Neural progenitor cell (in vitro differentiated cells): ENCODE data around the gene SYTL4. TPM values are rescaled to one million over a fixed set of nuclear protein-coding genes. Genes with fewer than 3 reads are reported as not detected.
"Not testable (repeated sequence)": the region's sequence is repeated elsewhere in the genome, so short reads cannot be mapped to it uniquely, and the experiment has no call there.

ENCODE experiments used
- DNase-seq: peaks from one replicate; pipeline ENCODE4 v3.0.0-alpha.2; 2016; ENCODE audit warnings: low spot score
- H2AFZ ChIP-seq: fragments of 200-600 bp; sonication (generic); replicated peaks from 2 replicates; pipeline ENCODE4 v1.6.1; 2016; ENCODE audit warnings: antibody characterized with exemption
- H3F3A ChIP-seq: fragments of 200-600 bp; sonication (generic); 2 replicates; pipeline ENCODE4 v1.6.1; 2016; ENCODE audit warnings: antibody characterized with exemption, low read depth
- H3K27ac ChIP-seq: fragments of 200-600 bp; sonication (generic); 2 replicates; pipeline ENCODE4 v1.5.1; 2016; ENCODE audit warnings: mild to moderate bottlenecking
- H3K27me3 ChIP-seq: fragments of 200-600 bp; sonication (generic); 2 replicates; pipeline ENCODE4 v1.6.1; 2016; ENCODE audit warnings: mild to moderate bottlenecking, moderate library complexity
- H3K36me3 ChIP-seq: fragments of 200-600 bp; sonication (generic); 2 replicates; pipeline ENCODE4 v1.5.1; 2016
- H3K4me1 ChIP-seq: fragments of 200-600 bp; sonication (generic); 2 replicates; pipeline ENCODE4 v1.6.1; 2016; ENCODE audit warnings: mixed run types
- H3K4me2 ChIP-seq: fragments of 200-600 bp; sonication (generic); 2 replicates; pipeline ENCODE4 v1.6.1; 2016
- H3K4me3 ChIP-seq: fragments of 200-600 bp; sonication (generic); 2 replicates; pipeline ENCODE4 v1.5.1; 2016
- H3K79me2 ChIP-seq: fragments of 200-600 bp; sonication (generic); 2 replicates; pipeline ENCODE4 v1.6.1; 2016; ENCODE audit warnings: low read depth
- H3K9ac ChIP-seq: fragments of 200-600 bp; sonication (generic); 2 replicates; pipeline ENCODE4 v1.6.1; 2016
- H3K9me3 ChIP-seq: fragments of 200-600 bp; sonication (generic); 2 replicates; pipeline ENCODE4 v1.5.1; 2016; ENCODE audit warnings: low read depth
- H4K20me1 ChIP-seq: fragments of 200-600 bp; sonication (generic); 2 replicates; pipeline ENCODE4 v1.6.1; 2016; ENCODE audit warnings: low read depth
- H3K27ac Mint-ChIP-seq: 3 replicates; pipeline ENCODE4 v1.8.0; 2021; ENCODE audit warnings: mixed read lengths
- H3K27me3 Mint-ChIP-seq: 2 replicates; pipeline ENCODE4 v1.8.0; 2022; ENCODE audit warnings: low read depth, mild to moderate bottlenecking, inconsistent platforms, moderate library complexity, mixed read lengths; ENCODE audit not compliant: insufficient read depth
- H3K36me3 Mint-ChIP-seq: 3 replicates; pipeline ENCODE4 v1.8.0; 2021; ENCODE audit warnings: mixed read lengths
- H3K4me1 Mint-ChIP-seq: 3 replicates; pipeline ENCODE4 v1.8.0; 2021; ENCODE audit warnings: mixed read lengths
- H3K4me3 Mint-ChIP-seq: 3 replicates; pipeline ENCODE4 v1.8.0; 2021; ENCODE audit warnings: mild to moderate bottlenecking, moderate library complexity, mixed read lengths
- H3K9me3 Mint-ChIP-seq: 3 replicates; pipeline ENCODE4 v1.8.0; 2020; ENCODE audit warnings: mixed read lengths
- CTCF ChIP-seq: fragments of 200-600 bp; sonication (generic); IDR thresholded peaks from 2 replicates; pipeline ENCODE4 v1.5.1; 2017; ENCODE audit warnings: antibody characterized with exemption, mild to moderate bottlenecking
- EZH2 ChIP-seq: fragments of 200-600 bp; sonication (generic); IDR thresholded peaks from 2 replicates; pipeline ENCODE4 v1.6.1; 2017; ENCODE audit warnings: antibody characterized with exemption, mild to moderate bottlenecking, moderate library complexity
- EZH2phosphoT487 ChIP-seq: fragments of 200-600 bp; sonication (generic); IDR thresholded peaks from 2 replicates; pipeline ENCODE4 v1.6.1; 2017; ENCODE audit warnings: antibody characterized with exemption
- total RNA-seq: library from RNA; depleted of rRNA; stranded (reverse); fragments of >200 nt; gene quantifications from 2 replicates; pipeline ENCODE4 v1.2.3, GENCODE V29; 2015; ENCODE audit warnings: low replicate concordance

The SYTL4 gene
- total RNA-seq, 1 donor from 2014 or later = 0.39 TPM

- no peaks in the 10 kb centered on the region for H3K79me2 ChIP-seq
- peaks cover 3% of the 10 kb centered on the region for H3K27me3 Mint-ChIP-seq
- H3K27ac Mint-ChIP-seq = peak overlapping the region; percentile 8
- H3K4me1 Mint-ChIP-seq = peaks cover 16% of the 10 kb centered on the region
- H3F3A ChIP-seq = no peaks in the 10 kb centered on the region
- no peaks in the 10 kb centered on the region for H3K9me3 Mint-ChIP-seq
- TF ChIP-seq EZH2 (no peak), CTCF (no peak), EZH2phosphoT487 (no peak)
- DNase-seq = peak; percentile 7
- H3K4me1 ChIP-seq = peaks cover 4% of the 10 kb centered on the region
- H3K4me3 ChIP-seq = no peak overlapping the region
- H4K20me1 ChIP-seq = no peaks in the 10 kb centered on the region
- H3K27ac ChIP-seq = no peak overlapping the region
- no peak overlapping the region for H3K4me3 Mint-ChIP-seq
- H2AFZ ChIP-seq = no peak overlapping the region
- no peak overlapping the region for H3K9ac ChIP-seq
- H3K36me3 Mint-ChIP-seq = no peaks in the 10 kb centered on the region
- peak overlapping the region; percentile 2 for H3K4me2 ChIP-seq
- H3K9me3 ChIP-seq = no peaks in the 10 kb centered on the region
- no peaks in the 10 kb centered on the region for H3K27me3 ChIP-seq
- no peaks in the 10 kb centered on the region for H3K36me3 ChIP-seq
These were observed 14.1 kb upstream of the SYTL4 start for GRCh38 chrX:100745806-100746537.

- Mint-ChIP-seq H3K4me3 (no peak overlapping the region), H3K4me1 (peaks cover 16% of the 10 kb centered on the region), H3K27ac (no peak overlapping the region), H3K27me3 (peaks cover 3% of the 10 kb centered on the region), H3K9me3 (no peaks in the 10 kb centered on the region), H3K36me3 (no peaks in the 10 kb centered on the region)
- Histone ChIP-seq H2AFZ (no peak overlapping the region), H3F3A (no peaks in the 10 kb centered on the region), H3K4me2 (no peak overlapping the region), H3K9me3 (no peaks in the 10 kb centered on the region), H3K27ac (no peak overlapping the region), H3K4me3 (no peak overlapping the region), H3K27me3 (no peaks in the 10 kb centered on the region), H3K79me2 (no peaks in the 10 kb centered on the region), H4K20me1 (no peaks in the 10 kb centered on the region), H3K36me3 (no peaks in the 10 kb centered on the region), H3K9ac (no peak overlapping the region), H3K4me1 (peaks cover 4% of the 10 kb centered on the region)
- DNase-seq = no peak
- no peak for TF ChIP-seq EZH2
- TF ChIP-seq CTCF = no peak
- TF ChIP-seq EZH2phosphoT487 = no peak
These were observed 13.3 kb upstream of the SYTL4 start for GRCh38 chrX:100745205-100745604.

- H3K4me2 ChIP-seq = no peak overlapping the region
- Mint-ChIP-seq H3K4me1 (peaks cover 16% of the 10 kb centered on the region), H3K4me3 (no peak overlapping the region), H3K9me3 (no peaks in the 10 kb centered on the region), H3K27ac (no peak overlapping the region), H3K27me3 (no peaks in the 10 kb centered on the region), H3K36me3 (no peaks in the 10 kb centered on the region)
- no peaks in the 10 kb centered on the region for H3K36me3 ChIP-seq
- no peaks in the 10 kb centered on the region for H3K9me3 ChIP-seq
- no peak overlapping the region for H3K4me3 ChIP-seq
- H3K9ac ChIP-seq = no peak overlapping the region
- no peaks in the 10 kb centered on the region for H3K79me2 ChIP-seq
- H2AFZ ChIP-seq = no peak overlapping the region
- peaks cover 7% of the 10 kb centered on the region for H3K27me3 ChIP-seq
- H4K20me1 ChIP-seq = no peaks in the 10 kb centered on the region
- no peak overlapping the region for H3K27ac ChIP-seq
- no peak for DNase-seq
- peaks cover 4% of the 10 kb centered on the region for H3K4me1 ChIP-seq
- TF ChIP-seq EZH2 = no peak
- no peak for TF ChIP-seq EZH2phosphoT487
- no peak for TF ChIP-seq CTCF
- no peaks in the 10 kb centered on the region for H3F3A ChIP-seq
These were observed 11.2 kb upstream of the SYTL4 start for GRCh38 chrX:100743009-100743607.

- not testable (repeated sequence) for H3K36me3 ChIP-seq, H3K27ac Mint-ChIP-seq, H2AFZ ChIP-seq, H3K27me3 Mint-ChIP-seq, H3K9me3 ChIP-seq, H3K4me2 ChIP-seq, H3K9ac ChIP-seq, H3K4me3 ChIP-seq, H3K36me3 Mint-ChIP-seq, H3K4me1 ChIP-seq, H3K79me2 ChIP-seq, H4K20me1 ChIP-seq, DNase-seq, H3K4me1 Mint-ChIP-seq, H3K4me3 Mint-ChIP-seq, H3K27ac ChIP-seq, H3F3A ChIP-seq
- H3K27me3 ChIP-seq = peaks cover 11% of the 10 kb centered on the region
- peaks cover 19% of the 10 kb centered on the region for H3K9me3 Mint-ChIP-seq
These were observed 7.9 kb downstream of the SYTL4 start for GRCh38 chrX:100724006-100724405.
